Left lung (tissue), 14 donors: Measurements from ENCODE around the gene CSNK1G2. TPM values are rescaled to one million over a fixed set of nuclear protein-coding genes. Genes with fewer than 3 reads are reported as not detected.

ENCODE experiments used
- ATAC-seq: fragments of 200-7000 bp; cut with Tn5 transposase; one replicate; pipeline ENCODE4 v1.9.1; 2020; ENCODE audit warnings: moderate library complexity
- DNase-seq, 4 donors: peaks; one replicate each; pipeline ENCODE4 v3.0.0-alpha.2; 2013 to 2020
- H3K27ac ChIP-seq, 2 donors: fragments of 200-600 bp; sonication (generic) in 1 of 2; one replicate each; pipeline versions ENCODE4 v1.5.0 to v1.8.0; 2020 to 2021
- H3K27me3 ChIP-seq, 2 donors: fragments of 200-600 bp; sonication (generic) in 1 of 2; one replicate each; pipeline versions ENCODE4 v1.5.0 to v1.8.0; 2020 to 2021
- H3K36me3 ChIP-seq, 2 donors: fragments of 200-600 bp; sonication (generic) in 1 of 2; one replicate each; pipeline versions ENCODE4 v1.5.0 to v1.8.0; 2020 to 2021
- H3K4me1 ChIP-seq, 2 donors: fragments of 200-600 bp; one replicate each; pipeline ENCODE4 v1.8.0; 2021
- H3K4me3 ChIP-seq, 2 donors: fragments of 200-600 bp; sonication (generic) in 1 of 2; one replicate each; pipeline versions ENCODE4 v1.5.0 to v1.8.0; 2020 to 2021; ENCODE audit warnings: mild to moderate bottlenecking in 1 of 2
- H3K9me3 ChIP-seq, 2 donors: fragments of 200-600 bp; sonication (generic) in 1 of 2; one replicate each; pipeline versions ENCODE4 v1.5.0 to v1.8.0; 2020 to 2021
- CTCF ChIP-seq, 2 donors: fragments of 200-600 bp; sonication (generic) in 1 of 2; IDR thresholded peaks; one replicate each; pipeline versions ENCODE4 v1.5.0 to v1.8.0; 2021; ENCODE audit warnings: antibody characterized with exemption in 2 of 2
- intact Hi-C, 2 donors: fragments of 100-400 bp; cut with DNase I; formaldehyde crosslinking; loops; one replicate each; pipeline versions ENCODE4 v1.11.2 to v1.14.2; 2022
- long read RNA-seq, 12 donors: library from polyadenylated mRNA in 2 of 12; unstranded in 2 of 12; transcript quantifications; one replicate each; pipeline ENCODE4 v2.0.0 and lab custom pipeline, GENCODE V29; 2019 to 2026
- polyA plus RNA-seq, 6 donors: library from polyadenylated mRNA; unstranded; fragments of 120-200 nt; gene quantifications; one replicate each; pipeline ENCODE4 v1.2.1, GENCODE V29; 2013; ENCODE audit not compliant: insufficient read length in 6 of 6
- total RNA-seq, 2 donors: library from RNA; stranded (reverse); fragmentation: NEBNext Ultra II Directional; extraction: Animal tissue kit (Norgen Biotek cat#: 25700); gene quantifications; one replicate each; pipeline ENCODE4 v1.2.1, GENCODE V29; 2021
- donor health status: DM: no; HTN: yes; CAD: no.
- donor health status: DM: no; HTN: no; CAD: no.

The CSNK1G2 gene
- total RNA-seq (10 to 100 TPM; 45.9 to 64.5 TPM), polyA plus RNA-seq (10 to 100 TPM; 35.6 to 64.0 (median 43.0) TPM)
- long read RNA-seq, donor 1, transcript CSNK1G2-201 (12 exons, 2,918 nt): major isoform, 8 of 9 reads
- long read RNA-seq, donor 1, partial matches to known transcripts: 0 of 9 reads
- long read RNA-seq, donor 1, other reads (novel, unspliced or antisense): 0 of 9 reads
- long read RNA-seq, donor 2, transcript CSNK1G2-201 (12 exons, 2,918 nt): major isoform, 10 of 21 reads
- long read RNA-seq, donor 2, partial matches to known transcripts: 10 of 21 reads
- long read RNA-seq, donor 2, other reads (novel, unspliced or antisense): 0 of 21 reads
- long read RNA-seq, donor 3, transcript CSNK1G2-201 (12 exons, 2,918 nt): major isoform, 9 of 9 reads
- long read RNA-seq, donor 3, partial matches to known transcripts: 0 of 9 reads
- long read RNA-seq, donor 3, other reads (novel, unspliced or antisense): 0 of 9 reads
- long read RNA-seq, donor 4, partial matches to known transcripts: 5 of 6 reads
- long read RNA-seq, donor 4, other reads (novel, unspliced or antisense): 1 of 6 reads
- long read RNA-seq, donor 5, transcript CSNK1G2-201 (12 exons, 2,918 nt): major isoform, 9 of 10 reads
- long read RNA-seq, donor 5, partial matches to known transcripts: 0 of 10 reads
- long read RNA-seq, donor 5, other reads (novel, unspliced or antisense): 0 of 10 reads
- long read RNA-seq, donor 6, transcript CSNK1G2-201 (12 exons, 2,918 nt): major isoform, 11 of 21 reads
- long read RNA-seq, donor 6, partial matches to known transcripts: 10 of 21 reads
- long read RNA-seq, donor 6, other reads (novel, unspliced or antisense): 0 of 21 reads
- long read RNA-seq, donor 7, partial matches to known transcripts: 0 of 3 reads
- long read RNA-seq, donor 7, other reads (novel, unspliced or antisense): 0 of 3 reads
- long read RNA-seq, donor 8, transcript CSNK1G2-201 (12 exons, 2,918 nt): major isoform, 12 of 19 reads
- long read RNA-seq, donor 8, partial matches to known transcripts: 6 of 19 reads
- long read RNA-seq, donor 8, other reads (novel, unspliced or antisense): 0 of 19 reads
- long read RNA-seq, donor 9: 0 reads
- long read RNA-seq, donor 10, partial matches to known transcripts: 4 of 5 reads
- long read RNA-seq, donor 10, other reads (novel, unspliced or antisense): 1 of 5 reads
- long read RNA-seq, donor 11: 0 reads
- long read RNA-seq, donor 12, transcript CSNK1G2-201 (12 exons, 2,918 nt): major isoform, 9 of 14 reads
- long read RNA-seq, donor 12, partial matches to known transcripts: 5 of 14 reads
- long read RNA-seq, donor 12, other reads (novel, unspliced or antisense): 0 of 14 reads

- peak in 1 of 4 donors; percentile 83 for DNase-seq
- intact Hi-C loops: no loop called here
- Histone ChIP-seq H3K27ac (peak within 1 kb of the TSS; percentile 94 to 98), H3K36me3 (no peaks in the 10 kb centered on the region), H3K9me3 (no peaks in the 10 kb centered on the region), H3K27me3 (no peaks in the 10 kb centered on the region), H3K4me3 (peak within 1 kb of the TSS; percentile 44 to 58), H3K4me1 (peaks cover 12 to 49% of the 10 kb centered on the region in 2 donors)
- no peak for ATAC-seq
- no peak for TF ChIP-seq CTCF (IDR thresholded peaks at IDR 0.05)
These were observed at the start of gene CSNK1G2 for GRCh38 chr19:1941146-1942077. Gene CSNK1G2 (plus strand): TSS chr19:1941172. CDS start chr19:1969773, 28,601 bp downstream.

- H3K27me3 ChIP-seq: no peaks in the 10 kb centered on the region
- ATAC-seq (no peak), DNase-seq (no peak)
- intact Hi-C loops: no loop called here
- peaks cover 20 to 36% of the 10 kb centered on the region in 2 donors for H3K4me1 ChIP-seq
- no peaks in the 10 kb centered on the region for H3K36me3 ChIP-seq
- no peak overlapping the region for H3K27ac ChIP-seq
- no peak for TF ChIP-seq CTCF (IDR thresholded peaks at IDR 0.05)
- H3K9me3 ChIP-seq: no peaks in the 10 kb centered on the region
- H3K4me3 ChIP-seq: no peak overlapping the region
These were observed 47.2 kb upstream of the CSNK1G2 start for GRCh38 chr19:1893791-1894190.

GRCh38 chr19:1896508-1896907 lies 44.5 kb upstream of the CSNK1G2 start:
- Histone ChIP-seq H3K4me3 (no peak overlapping the region), H3K27ac (peak overlapping the region in 1 of 2 donors; percentile 86), H3K9me3 (no peaks in the 10 kb centered on the region), H3K36me3 (no peaks in the 10 kb centered on the region), H3K27me3 (no peaks in the 10 kb centered on the region), H3K4me1 (peaks cover 20 to 46% of the 10 kb centered on the region in 2 donors)
- no peak for TF ChIP-seq CTCF (IDR thresholded peaks at IDR 0.05)
- ATAC-seq (no peak), DNase-seq (no peak)
- intact Hi-C loops: no loop called here

- Histone ChIP-seq H3K27ac (peak overlapping the region; percentile 67 to 92), H3K9me3 (no peaks in the 10 kb centered on the region), H3K36me3 (no peaks in the 10 kb centered on the region), H3K27me3 (no peaks in the 10 kb centered on the region), H3K4me3 (no peak overlapping the region), H3K4me1 (peaks cover 12 to 58% of the 10 kb centered on the region in 2 donors)
- ATAC-seq (no peak), DNase-seq (peak in 1 of 4 donors; percentile 83)
- intact Hi-C loops: no loop called here
- no peak for TF ChIP-seq CTCF (IDR thresholded peaks at IDR 0.05)
These were observed 39.0 kb upstream of the CSNK1G2 start for GRCh38 chr19:1901940-1902404.
